ENCODE data around the gene BCAS4. TPM values are rescaled to one million over a fixed set of nuclear protein-coding genes. Genes with fewer than 3 reads are reported as not detected.

BCAS4 gene
- total and polyA plus RNA-seq, 3 donors from 2014 or later = 5.8 to 10.8 (median 7.6) TPM

- no peaks in the 10 kb centered on the region for H3K36me3 ChIP-seq (ENCODE audit: low read depth, missing control alignments)
- no peak for DNase-seq
- no peak overlapping the region for H3K27ac ChIP-seq
- 85 to 89% methylated on average over 6 of the region's 6 CpGs for WGBS, 2 donors
- H3K4me1 ChIP-seq = peaks cover 12% of the 10 kb centered on the region
- no peaks in the 10 kb centered on the region for H3K27me3 ChIP-seq
- TF ChIP-seq POLR2A (IDR thresholded peaks at IDR 0.05) = no peak
- no peak for TF ChIP-seq CTCF (IDR thresholded peaks at IDR 0.05)
- intact Hi-C loops (cut with DNase I; ENCODE audit: low total_unique reads) = no loop called here
- H3K4me3 ChIP-seq = no peak overlapping the region
- H3K9me3 ChIP-seq = no peaks in the 10 kb centered on the region
These were observed 70.3 kb downstream of the BCAS4 start for GRCh38 chr20:50865114-50865513.

DNA sequence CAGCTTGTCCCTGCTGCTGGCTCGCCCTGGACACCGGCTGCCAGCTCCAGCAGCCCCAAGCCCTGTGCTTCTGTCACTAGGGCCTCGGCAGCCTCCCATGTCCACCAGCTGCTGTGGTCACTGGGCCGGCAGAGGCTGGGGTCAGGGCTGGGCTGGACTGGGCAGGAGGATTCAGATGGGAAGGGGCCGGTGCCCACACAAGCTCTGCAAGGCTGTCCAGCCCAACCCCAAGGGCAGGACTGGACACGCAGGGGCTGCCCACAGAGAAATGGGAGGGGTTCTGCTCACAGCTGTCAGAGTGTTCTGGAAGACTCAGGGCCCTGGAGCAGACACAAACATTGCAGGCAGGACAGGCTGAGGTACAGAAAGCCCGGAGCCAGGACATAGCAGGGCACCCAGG lies 70.7 kb downstream of the BCAS4 start:
- Histone ChIP-seq H3K9me3 (no peaks in the 10 kb centered on the region), H3K4me3 (no peak overlapping the region), H3K4me1 (peaks cover 14% of the 10 kb centered on the region), H3K27ac (no peak overlapping the region), H3K27me3 (no peaks in the 10 kb centered on the region), H3K36me3 (ENCODE audit: low read depth, missing control alignments) (no peaks in the 10 kb centered on the region)
- intact Hi-C loops (cut with DNase I; ENCODE audit: low total_unique reads) = no loop called here
- DNase-seq = no peak
- 68 to 82% methylated on average over 6 to 7 of the region's 7 CpGs for WGBS, 2 donors
- no peak for TF ChIP-seq CTCF (IDR thresholded peaks at IDR 0.05)
- no peak for TF ChIP-seq POLR2A (IDR thresholded peaks at IDR 0.05)

DNA sequence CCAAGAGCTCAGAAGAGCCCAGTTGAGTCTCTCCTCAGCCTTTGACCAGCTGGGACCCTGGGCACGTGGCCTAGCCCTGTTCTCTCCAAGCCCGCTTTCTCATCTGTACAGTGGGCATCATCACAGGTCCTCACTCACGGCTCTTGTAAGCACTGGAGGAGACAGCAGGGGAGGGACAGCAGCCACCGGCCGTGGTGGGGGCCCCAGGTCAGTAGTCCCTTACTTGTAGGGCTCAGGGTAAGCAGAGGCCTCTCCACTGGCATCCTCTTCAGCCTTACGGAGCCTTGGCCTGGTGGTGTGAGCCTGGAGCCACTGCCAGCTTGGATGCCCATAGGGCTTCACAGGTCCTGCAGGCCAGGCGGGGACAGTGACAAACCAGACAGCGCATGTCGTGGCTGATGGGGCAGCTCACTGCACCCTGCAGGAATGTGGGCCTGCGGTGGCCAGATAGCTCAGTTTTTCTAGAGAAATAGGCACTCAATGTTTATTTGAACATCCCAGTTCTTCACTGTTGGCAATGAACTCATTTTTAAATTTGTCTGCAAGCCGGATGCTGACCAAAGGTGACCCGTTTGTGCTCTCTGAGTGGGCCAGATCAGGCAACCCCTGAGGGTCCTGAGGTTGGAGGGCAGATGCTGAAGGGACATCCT lies 71.3 kb downstream of the BCAS4 start:
- TF ChIP-seq CTCF (IDR thresholded peaks at IDR 0.05) (no peak), POLR2A (IDR thresholded peaks at IDR 0.05) (no peak)
- no peaks in the 10 kb centered on the region for H3K9me3 ChIP-seq
- H3K27ac ChIP-seq = no peak overlapping the region
- H3K4me1 ChIP-seq = peaks cover 19% of the 10 kb centered on the region
- no peak overlapping the region for H3K4me3 ChIP-seq
- intact Hi-C loops (cut with DNase I; ENCODE audit: low total_unique reads) = no loop called here
- H3K27me3 ChIP-seq = no peaks in the 10 kb centered on the region
- 67 to 70% methylated on average over 10 to 12 of the region's 12 CpGs for WGBS, 2 donors
- no peak for DNase-seq
- H3K36me3 ChIP-seq (ENCODE audit: low read depth, missing control alignments) = no peaks in the 10 kb centered on the region

DNA sequence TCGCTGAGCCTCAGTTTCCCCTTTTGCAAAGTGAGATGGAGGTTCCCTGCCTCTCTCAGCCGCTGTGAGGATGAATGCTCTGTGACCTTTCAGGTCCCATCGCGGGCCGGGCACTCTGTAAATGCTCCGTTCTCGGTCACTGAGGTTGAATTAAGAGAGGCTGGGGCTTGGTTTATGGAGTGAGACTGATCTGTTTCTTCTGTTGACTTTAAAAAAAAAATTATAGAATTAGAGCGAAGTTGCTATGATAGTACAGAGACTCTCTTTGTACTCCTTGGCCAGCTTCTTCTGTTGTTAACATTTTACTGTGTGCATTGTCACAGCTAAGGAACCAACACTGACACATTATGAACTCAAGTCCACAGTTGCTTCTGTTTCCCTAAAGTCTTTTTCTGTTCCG lies 72.0 kb downstream of the BCAS4 start:
- H3K36me3 ChIP-seq (ENCODE audit: low read depth, missing control alignments) = no peaks in the 10 kb centered on the region
- no peaks in the 10 kb centered on the region for H3K9me3 ChIP-seq
- 75 to 85% methylated on average over 8 to 9 of the region's 9 CpGs for WGBS, 2 donors
- intact Hi-C loops (cut with DNase I; ENCODE audit: low total_unique reads) = no loop called here
- peaks cover 19% of the 10 kb centered on the region for H3K4me1 ChIP-seq
- H3K4me3 ChIP-seq = no peak overlapping the region
- H3K27ac ChIP-seq = no peak overlapping the region
- DNase-seq = no peak
- TF ChIP-seq POLR2A (IDR thresholded peaks at IDR 0.05) (no peak), CTCF (IDR thresholded peaks at IDR 0.05) (no peak)
- H3K27me3 ChIP-seq = no peaks in the 10 kb centered on the region

DNA sequence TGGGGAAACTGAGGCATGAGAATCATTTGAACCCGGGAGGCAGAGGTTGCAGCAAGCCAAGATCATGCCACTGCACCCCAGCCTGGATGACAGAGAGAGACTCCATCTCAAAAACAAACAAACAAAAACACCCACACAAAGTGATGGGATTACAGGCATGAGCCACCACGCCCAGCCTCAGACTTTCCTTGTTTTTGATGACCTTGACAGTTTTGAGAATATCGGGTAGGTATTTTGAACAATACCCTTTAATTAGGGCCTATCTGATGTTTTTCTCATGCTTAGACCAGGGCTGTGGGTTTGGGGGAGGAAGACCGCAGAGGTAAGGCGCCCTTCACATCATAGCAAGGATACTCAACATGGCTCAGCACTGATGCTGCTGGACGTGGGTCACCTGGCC lies 72.9 kb downstream of the BCAS4 start:
- H3K36me3 ChIP-seq (ENCODE audit: low read depth, missing control alignments) = no peaks in the 10 kb centered on the region
- H3K4me1 ChIP-seq = peaks cover 13% of the 10 kb centered on the region
- H3K27me3 ChIP-seq = no peaks in the 10 kb centered on the region
- no peak for TF ChIP-seq POLR2A (IDR thresholded peaks at IDR 0.05)
- no peak for TF ChIP-seq CTCF (IDR thresholded peaks at IDR 0.05)
- 89 to 91% methylated on average over 6 of the region's 6 CpGs for WGBS, 2 donors
- no peak overlapping the region for H3K27ac ChIP-seq
- intact Hi-C loops (cut with DNase I; ENCODE audit: low total_unique reads) = no loop called here
- DNase-seq = no peak
- no peak overlapping the region for H3K4me3 ChIP-seq
- no peaks in the 10 kb centered on the region for H3K9me3 ChIP-seq
